ENCODE measurements around the gene KPNA5. TPM values are rescaled to one million over a fixed set of nuclear protein-coding genes. Genes with fewer than 3 reads are reported as not detected.

Gene KPNA5
- total and polyA plus RNA-seq, 7 donors: 0.60 to 22.4 (median 13.0) TPM

- DNase-seq: no peak
- no peaks in the 10 kb centered on the region for H3K36me3 ChIP-seq
- H3K27me3 ChIP-seq: peaks cover 11 to 34% (median 17%) of the 10 kb centered on the region in 3 donors
- H3K27ac ChIP-seq: no peak overlapping the region
- TF ChIP-seq POLR2A (IDR thresholded peaks at IDR 0.05) (no peak), CTCF (IDR thresholded peaks at IDR 0.05) (no peak), EP300 (IDR thresholded peaks at IDR 0.05) (no peak), POLR2AphosphoS5 (IDR thresholded peaks at IDR 0.05) (no peak)
- H3K4me3 ChIP-seq: peak overlapping the region in 3 of 4 donors; percentile 47 to 54 (median 53)
- H3K4me1 ChIP-seq: peaks cover 0 to 16% (median 12%) of the 10 kb centered on the region in 4 donors
- H3K9me3 ChIP-seq: no peaks in the 10 kb centered on the region
- 85 to 87% methylated on average over 11 of the region's 11 CpGs for WGBS, 2 donors
- intact Hi-C loops (cut with DNase I): no loop called here
Observed at GRCh38 chr6:116763906-116764628, 83.1 kb downstream of the KPNA5 start.

- TF ChIP-seq POLR2A (IDR thresholded peaks at IDR 0.05) (no peak), CTCF (IDR thresholded peaks at IDR 0.05) (no peak)
- 35 to 50% methylated on average over 19 of the region's 19 CpGs for WGBS, 2 donors
Observed at GRCh38 chr6:116764629-116764960, 83.6 kb downstream of the KPNA5 start.

GRCh38 chr6:116764961-116765841 lies 84.2 kb downstream of the KPNA5 start, which contains the start of gene FAM162B:
Gene FAM162B (minus strand): TSS chr6:116765719. CDS start chr6:116765576, 143 bp downstream.
- Histone ChIP-seq H3K9me3 (no peaks in the 10 kb centered on the region), H3K27ac (peak within 1 kb of the TSS; percentile 15 to 55 (median 22)), H3K36me3 (no peaks in the 10 kb centered on the region), H3K4me3 (peak within 1 kb of the TSS; percentile 36 to 54 (median 50)), H3K27me3 (peaks cover 11 to 36% (median 17%) of the 10 kb centered on the region in 3 donors), H3K4me1 (peaks cover 0 to 16% (median 12%) of the 10 kb centered on the region in 4 donors)
- DNase-seq: peak; percentile 67
- intact Hi-C loops (cut with DNase I): no loop called here
- TF ChIP-seq POLR2AphosphoS5 (IDR thresholded peaks at IDR 0.05) (no peak), POLR2A (IDR thresholded peaks at IDR 0.05) (no peak), CTCF (IDR thresholded peaks at IDR 0.05) (no peak), EP300 (IDR thresholded peaks at IDR 0.05) (no peak)
- 2 to 4% methylated on average over 89 of the region's 89 CpGs for WGBS, 2 donors

More at GRCh38 chr6:116764629-116764960, 83.6 kb downstream of the KPNA5 start:
- peak overlapping the region in 1 of 4 donors; percentile 11 for H3K27ac ChIP-seq
- no peaks in the 10 kb centered on the region for H3K9me3 ChIP-seq
- peak overlapping the region; percentile 36 to 54 (median 50) for H3K4me3 ChIP-seq
- H3K36me3 ChIP-seq: no peaks in the 10 kb centered on the region
- peaks cover 0 to 16% (median 12%) of the 10 kb centered on the region in 4 donors for H3K4me1 ChIP-seq
- DNase-seq: no peak
- peaks cover 11 to 36% (median 17%) of the 10 kb centered on the region in 3 donors for H3K27me3 ChIP-seq
- intact Hi-C loops (cut with DNase I): no loop called here

GRCh38 chr6:116766506-116767176 lies 85.6 kb downstream of the KPNA5 start:
- WGBS, 2 donors: 72 to 79% methylated on average over 5 of the region's 5 CpGs
- TF ChIP-seq EP300 (IDR thresholded peaks at IDR 0.05) (no peak), CTCF (IDR thresholded peaks at IDR 0.05) (no peak), POLR2A (IDR thresholded peaks at IDR 0.05) (no peak), POLR2AphosphoS5 (IDR thresholded peaks at IDR 0.05) (no peak)
- H3K27me3 ChIP-seq: peaks cover 11 to 36% (median 17%) of the 10 kb centered on the region in 3 donors

More at GRCh38 chr6:116766506-116767176, 85.6 kb downstream of the KPNA5 start:
- no peaks in the 10 kb centered on the region for H3K36me3 ChIP-seq
- intact Hi-C loops (cut with DNase I): no loop called here
- DNase-seq: no peak
- peaks cover 0 to 16% (median 12%) of the 10 kb centered on the region in 4 donors for H3K4me1 ChIP-seq
- no peaks in the 10 kb centered on the region for H3K9me3 ChIP-seq
- no peak overlapping the region for H3K27ac ChIP-seq
- H3K4me3 ChIP-seq: no peak overlapping the region
